Measurements from ENCODE around the gene RNU7-1.

Gene RNU7-1

DNA sequence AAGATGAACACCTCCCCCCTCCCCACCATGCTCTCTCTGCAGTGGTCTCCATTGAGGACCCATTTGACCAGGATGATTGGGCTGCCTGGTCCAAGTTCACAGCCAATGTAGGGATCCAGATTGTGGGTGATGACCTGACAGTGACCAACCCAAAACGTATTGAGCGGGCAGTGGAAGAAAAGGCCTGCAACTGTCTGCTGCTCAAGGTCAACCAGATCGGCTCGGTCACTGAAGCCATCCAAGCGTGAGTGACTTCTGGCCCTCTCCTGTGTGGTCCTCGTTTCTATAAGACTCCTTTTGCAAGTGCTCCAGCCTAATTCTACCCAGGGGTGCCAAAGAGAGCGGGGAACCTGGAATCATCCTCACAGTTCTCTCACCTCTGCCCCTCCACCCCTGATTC is 22.1 kb upstream of the RNU7-1 start:
- no peak overlapping the region for H3K4me3 ChIP-seq (replicated peaks; ENCODE audit: low read depth, low read length)
- TF ChIP-seq, protein P1, sequence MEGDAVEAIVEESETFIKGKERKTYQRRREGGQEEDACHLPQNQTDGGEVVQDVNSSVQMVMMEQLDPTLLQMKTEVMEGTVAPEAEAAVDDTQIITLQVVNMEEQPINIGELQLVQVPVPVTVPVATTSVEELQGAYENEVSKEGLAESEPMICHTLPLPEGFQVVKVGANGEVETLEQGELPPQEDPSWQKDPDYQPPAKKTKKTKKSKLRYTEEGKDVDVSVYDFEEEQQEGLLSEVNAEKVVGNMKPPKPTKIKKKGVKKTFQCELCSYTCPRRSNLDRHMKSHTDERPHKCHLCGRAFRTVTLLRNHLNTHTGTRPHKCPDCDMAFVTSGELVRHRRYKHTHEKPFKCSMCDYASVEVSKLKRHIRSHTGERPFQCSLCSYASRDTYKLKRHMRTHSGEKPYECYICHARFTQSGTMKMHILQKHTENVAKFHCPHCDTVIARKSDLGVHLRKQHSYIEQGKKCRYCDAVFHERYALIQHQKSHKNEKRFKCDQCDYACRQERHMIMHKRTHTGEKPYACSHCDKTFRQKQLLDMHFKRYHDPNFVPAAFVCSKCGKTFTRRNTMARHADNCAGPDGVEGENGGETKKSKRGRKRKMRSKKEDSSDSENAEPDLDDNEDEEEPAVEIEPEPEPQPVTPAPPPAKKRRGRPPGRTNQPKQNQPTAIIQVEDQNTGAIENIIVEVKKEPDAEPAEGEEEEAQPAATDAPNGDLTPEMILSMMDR (IDR thresholded peaks at IDR 0.05; ENCODE audit: low read depth, low read length, missing control alignments) = no peak
- no peak for DNase-seq (ENCODE audit: extremely low read depth, low read depth)

DNA sequence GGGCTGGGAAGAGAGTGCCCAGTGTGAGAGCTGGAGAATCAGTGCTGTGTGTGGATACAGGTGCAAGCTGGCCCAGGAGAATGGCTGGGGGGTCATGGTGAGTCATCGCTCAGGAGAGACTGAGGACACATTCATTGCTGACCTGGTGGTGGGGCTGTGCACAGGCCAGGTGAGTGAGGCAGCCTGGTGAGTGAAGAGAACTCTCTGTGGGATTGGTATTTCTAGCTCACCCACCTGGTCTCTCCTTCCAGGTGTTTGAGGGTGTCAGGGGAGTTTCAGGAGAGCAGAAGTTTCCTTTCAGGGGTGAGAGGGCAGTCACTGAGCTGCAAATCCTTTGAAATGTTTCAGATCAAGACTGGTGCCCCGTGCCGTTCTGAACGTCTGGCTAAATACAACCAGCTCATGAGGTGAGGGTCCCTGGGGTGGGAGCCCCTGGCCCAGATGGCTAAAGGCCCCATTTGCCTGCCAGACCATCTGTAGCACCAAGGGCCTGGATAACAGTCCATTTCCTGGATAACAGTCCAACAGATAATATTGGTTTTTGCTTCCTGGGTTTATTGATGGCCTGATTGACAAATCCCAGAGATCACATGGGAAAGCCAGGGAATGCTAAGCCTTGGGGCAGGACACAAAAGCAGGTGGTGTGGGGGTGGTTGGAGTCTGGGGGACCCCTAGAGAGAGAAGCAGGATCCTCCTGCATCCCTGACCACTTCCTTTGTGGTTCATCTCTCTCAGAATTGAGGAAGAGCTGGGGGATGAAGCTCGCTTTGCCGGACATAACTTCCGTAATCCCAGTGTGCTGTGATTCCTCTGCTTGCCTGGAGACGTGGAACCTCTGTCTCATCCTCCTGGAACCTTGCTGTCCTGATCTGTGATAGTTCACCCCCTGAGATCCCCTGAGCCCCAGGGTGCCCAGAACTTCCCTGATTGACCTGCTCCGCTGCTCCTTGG is 21.3 kb upstream of the RNU7-1 start:
- TF ChIP-seq, protein P1 (IDR thresholded peaks at IDR 0.05; ENCODE audit: low read depth, low read length, missing control alignments) = no peak
- no peak for DNase-seq (ENCODE audit: extremely low read depth, low read depth)
- H3K4me3 ChIP-seq (replicated peaks; ENCODE audit: low read depth, low read length) = no peak overlapping the region

DNA sequence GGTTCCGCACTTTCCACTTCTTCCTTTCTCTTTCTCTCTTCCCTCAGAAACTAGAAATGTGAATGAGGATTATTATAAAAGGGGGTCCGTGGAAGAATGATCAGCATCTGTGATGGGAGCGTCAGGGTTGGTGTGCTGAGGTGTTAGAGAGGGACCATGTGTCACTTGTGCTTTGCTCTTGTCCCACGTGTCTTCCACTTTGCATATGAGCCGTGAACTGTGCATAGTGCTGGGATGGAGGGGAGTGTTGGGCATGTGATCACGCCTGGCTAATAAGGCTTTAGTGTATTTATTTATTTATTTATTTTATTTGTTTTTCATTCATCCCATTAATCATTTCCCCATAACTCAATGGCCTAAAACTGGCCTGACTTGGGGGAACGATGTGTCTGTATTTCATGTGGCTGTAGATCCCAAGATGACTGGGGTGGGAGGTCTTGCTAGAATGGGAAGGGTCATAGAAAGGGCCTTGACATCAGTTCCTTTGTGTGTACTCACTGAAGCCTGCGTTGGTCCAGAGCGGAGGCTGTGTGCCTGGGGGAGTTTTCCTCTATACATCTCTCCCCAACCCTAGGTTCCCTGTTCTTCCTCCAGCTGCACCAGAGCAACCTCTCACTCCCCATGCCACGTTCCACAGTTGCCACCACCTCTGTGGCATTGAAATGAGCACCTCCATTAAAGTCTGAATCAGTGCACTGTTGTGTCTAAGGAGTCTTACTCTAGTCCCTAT is 20.4 kb upstream of the RNU7-1 start:
- DNase-seq (ENCODE audit: extremely low read depth, low read depth) = no peak
- TF ChIP-seq, protein P1 (IDR thresholded peaks at IDR 0.05; ENCODE audit: low read depth, low read length, missing control alignments) = no peak
- no peak overlapping the region for H3K4me3 ChIP-seq (replicated peaks; ENCODE audit: low read depth, low read length)

DNA sequence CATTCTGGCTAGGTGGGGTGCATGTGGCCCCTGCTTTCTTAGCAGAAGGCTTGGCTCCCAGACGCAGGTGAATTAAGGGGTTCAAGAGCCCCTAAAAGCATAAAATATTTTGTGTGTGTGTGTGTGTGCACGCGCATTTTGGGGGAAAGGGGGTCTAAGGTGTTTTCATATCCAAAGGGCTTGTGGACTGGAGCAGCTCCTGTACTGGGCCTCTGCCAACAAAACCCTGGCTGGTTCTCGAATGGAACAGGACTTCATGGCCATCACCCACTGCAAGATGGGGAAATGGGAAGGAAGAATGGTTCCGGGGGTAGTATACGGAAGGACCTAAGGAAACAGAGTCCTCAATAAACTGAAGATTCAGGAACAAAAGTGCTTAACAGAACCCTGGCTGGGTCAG is 19.8 kb upstream of the RNU7-1 start:
- H3K4me3 ChIP-seq (replicated peaks; ENCODE audit: low read depth, low read length) = no peak overlapping the region
- TF ChIP-seq, protein P1 (IDR thresholded peaks at IDR 0.05; ENCODE audit: low read depth, low read length, missing control alignments) = no peak
- DNase-seq (ENCODE audit: extremely low read depth, low read depth) = no peak

DNA sequence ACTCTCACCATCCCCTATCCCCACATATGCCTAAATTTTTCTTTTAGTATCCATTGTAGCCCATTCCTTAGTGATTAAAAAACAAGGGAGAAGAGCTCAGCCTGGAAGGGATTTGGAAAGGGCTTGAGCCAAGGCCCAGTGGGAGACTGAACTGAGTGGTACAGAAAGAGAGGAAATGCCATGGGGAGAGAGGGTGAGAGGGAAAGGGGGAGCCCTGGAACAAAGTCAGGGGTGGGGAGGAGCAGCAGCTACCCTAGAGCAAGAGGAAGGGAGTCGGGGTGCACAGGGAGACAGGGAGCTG is 18.4 kb upstream of the RNU7-1 start:
- no peak for DNase-seq (ENCODE audit: extremely low read depth, low read depth)
- peak overlapping the region; percentile 91 for H3K4me3 ChIP-seq (replicated peaks; ENCODE audit: low read depth, low read length)
- TF ChIP-seq, protein P1 (IDR thresholded peaks at IDR 0.05; ENCODE audit: low read depth, low read length, missing control alignments) = no peak

DNA sequence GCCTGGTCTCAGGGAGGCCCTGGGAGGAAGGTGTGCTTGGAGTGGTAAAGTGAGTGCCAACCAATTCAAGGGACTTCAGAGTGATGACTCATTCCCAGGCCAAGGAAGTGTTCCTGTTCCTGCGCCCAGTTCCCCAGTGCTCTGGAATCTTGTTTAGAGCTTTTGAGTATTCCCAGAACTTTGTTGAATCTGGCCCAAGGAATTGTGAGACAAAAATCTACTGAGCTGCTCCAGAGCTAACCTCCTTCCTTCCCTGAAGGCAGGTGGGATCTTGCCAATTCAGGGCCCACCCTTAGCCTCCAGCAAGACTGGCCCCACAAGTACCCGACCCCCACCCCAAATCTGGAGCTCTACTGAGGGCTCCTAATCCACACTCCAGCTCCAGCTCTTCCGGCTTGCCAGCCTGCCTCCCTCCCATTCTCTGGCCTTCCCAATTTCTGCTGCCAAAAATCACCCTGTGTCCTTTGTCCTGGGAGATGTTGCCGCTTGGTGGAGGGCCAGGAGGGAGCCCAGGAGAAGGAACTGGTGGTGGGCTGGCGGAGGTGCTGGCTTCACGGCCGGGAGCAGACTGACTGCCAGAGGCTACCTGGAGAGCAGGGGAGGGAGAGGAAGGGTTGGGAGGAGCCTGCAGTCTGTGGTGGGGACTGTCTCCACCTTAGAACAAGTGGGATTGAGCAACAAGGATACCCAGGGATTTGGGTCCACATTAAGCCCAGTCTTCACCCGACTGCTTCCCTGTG is 17.9 kb upstream of the RNU7-1 start:
- TF ChIP-seq, protein P1 (IDR thresholded peaks at IDR 0.05; ENCODE audit: low read depth, low read length, missing control alignments) = no peak
- peak; percentile 87 for DNase-seq (ENCODE audit: extremely low read depth, low read depth)
- peak overlapping the region; percentile 91 for H3K4me3 ChIP-seq (replicated peaks; ENCODE audit: low read depth, low read length)
